Measurements from ENCODE around the gene RHOG.

- no peak for TF ChIP-seq POLR2A (IDR thresholded peaks at IDR 0.05; ENCODE audit: extremely low read depth, insufficient read length)
- no peak for TF ChIP-seq CTCF (IDR thresholded peaks at IDR 0.05; ENCODE audit: low read depth, low read length)
- no peak for TF ChIP-seq MAX (IDR thresholded peaks at IDR 0.05; ENCODE audit: low read depth, low read length)
- TF ChIP-seq MYC (IDR thresholded peaks at IDR 0.05; ENCODE audit: low read depth, low read length), result no peak
Measured at GRCh38 chr11:3861683-3862082, 20.9 kb upstream of the RHOG start.
